Measurements from ENCODE around the gene DHX35.

GRCh38 chr20:38952153-38952552 is 10.0 kb upstream of the DHX35 start:
- TF ChIP-seq TCF4 (CRISPR knock-in tag; IDR thresholded peaks at IDR 0.05; ENCODE audit: borderline replicate concordance), result no peak
- TF ChIP-seq OSR1 (CRISPR knock-in tag; IDR thresholded peaks at IDR 0.05), result no peak
- TF ChIP-seq PPARA (CRISPR knock-in tag; IDR thresholded peaks at IDR 0.05; ENCODE audit: borderline replicate concordance), result no peak
- no peak for TF ChIP-seq ZNF8 (CRISPR knock-in tag; IDR thresholded peaks at IDR 0.05)
- no peak for TF ChIP-seq ZFP30 (CRISPR knock-in tag; IDR thresholded peaks at IDR 0.05)
- TF ChIP-seq CSRNP3 (CRISPR knock-in tag; IDR thresholded peaks at IDR 0.05), result no peak
- no peak for TF ChIP-seq CREB5 (CRISPR knock-in tag; IDR thresholded peaks at IDR 0.05; ENCODE audit: low read depth)
- no peak for TF ChIP-seq ZNF70 (CRISPR knock-in tag; IDR thresholded peaks at IDR 0.05)
- no peak for TF ChIP-seq RARB (CRISPR knock-in tag; IDR thresholded peaks at IDR 0.05)
- TF ChIP-seq ZC3H10 (CRISPR knock-in tag; IDR thresholded peaks at IDR 0.05), result no peak
- TF ChIP-seq CSDC2 (CRISPR knock-in tag; IDR thresholded peaks at IDR 0.05), result no peak
- no peak for TF ChIP-seq PATZ1 (CRISPR knock-in tag; IDR thresholded peaks at IDR 0.05; ENCODE audit: borderline replicate concordance)
- no peak for TF ChIP-seq TOX (CRISPR knock-in tag; IDR thresholded peaks at IDR 0.05; ENCODE audit: borderline replicate concordance)
